ENCODE measurements around the gene CYB5D1.

DNA sequence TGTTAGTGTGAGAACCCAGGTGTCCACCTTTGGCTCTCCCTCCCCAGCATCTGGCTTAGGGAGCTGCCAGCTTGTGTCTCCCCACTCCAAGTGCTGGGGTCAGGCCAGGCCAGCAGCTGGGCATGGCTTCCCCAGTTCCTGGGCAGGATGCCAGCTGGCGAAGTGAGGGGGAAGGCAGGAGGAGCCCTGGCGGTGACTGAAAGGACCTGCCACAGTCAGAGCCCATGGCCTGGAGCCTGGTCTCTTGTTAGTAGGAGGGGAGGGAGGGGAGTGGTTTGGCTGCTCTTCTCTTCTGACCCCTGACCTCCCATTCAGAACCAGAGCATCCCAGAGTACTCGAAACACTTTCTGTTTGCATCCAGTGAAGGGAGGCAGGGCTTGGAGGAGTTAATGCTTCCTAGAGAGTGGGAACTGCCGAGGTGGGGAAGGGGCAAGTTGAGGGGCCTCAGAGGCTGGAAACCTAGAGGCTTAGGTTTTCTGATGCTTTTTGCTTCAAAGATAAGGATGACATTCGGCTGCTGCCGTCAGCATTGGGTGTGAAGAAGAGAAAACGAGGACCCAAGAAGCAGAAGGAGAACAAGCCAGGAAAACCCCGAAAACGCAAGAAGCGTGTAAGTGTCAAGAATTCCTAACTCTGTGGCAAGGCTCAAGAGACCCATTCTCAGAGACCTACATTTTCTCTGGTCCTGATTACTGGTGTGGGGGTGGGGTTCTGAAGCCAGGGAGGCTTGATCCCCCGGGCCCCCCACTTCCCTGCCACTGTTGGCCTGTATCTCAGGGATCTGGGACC is 31.6 kb downstream of the CYB5D1 start:
- TF ChIP-seq, protein P1, sequence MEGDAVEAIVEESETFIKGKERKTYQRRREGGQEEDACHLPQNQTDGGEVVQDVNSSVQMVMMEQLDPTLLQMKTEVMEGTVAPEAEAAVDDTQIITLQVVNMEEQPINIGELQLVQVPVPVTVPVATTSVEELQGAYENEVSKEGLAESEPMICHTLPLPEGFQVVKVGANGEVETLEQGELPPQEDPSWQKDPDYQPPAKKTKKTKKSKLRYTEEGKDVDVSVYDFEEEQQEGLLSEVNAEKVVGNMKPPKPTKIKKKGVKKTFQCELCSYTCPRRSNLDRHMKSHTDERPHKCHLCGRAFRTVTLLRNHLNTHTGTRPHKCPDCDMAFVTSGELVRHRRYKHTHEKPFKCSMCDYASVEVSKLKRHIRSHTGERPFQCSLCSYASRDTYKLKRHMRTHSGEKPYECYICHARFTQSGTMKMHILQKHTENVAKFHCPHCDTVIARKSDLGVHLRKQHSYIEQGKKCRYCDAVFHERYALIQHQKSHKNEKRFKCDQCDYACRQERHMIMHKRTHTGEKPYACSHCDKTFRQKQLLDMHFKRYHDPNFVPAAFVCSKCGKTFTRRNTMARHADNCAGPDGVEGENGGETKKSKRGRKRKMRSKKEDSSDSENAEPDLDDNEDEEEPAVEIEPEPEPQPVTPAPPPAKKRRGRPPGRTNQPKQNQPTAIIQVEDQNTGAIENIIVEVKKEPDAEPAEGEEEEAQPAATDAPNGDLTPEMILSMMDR (optimal IDR thresholded peaks at IDR 0.05 in 1 of 3, IDR thresholded peaks at IDR 0.05 in 1 of 3, conservative IDR thresholded peaks at IDR 0.05 in 1 of 3; ENCODE audit: extremely low read depth in 1 of 3, insufficient read depth in 2 of 3, low read length in 3 of 3): peak; percentile 39 to 53 (median 46)
- no peak for TF ChIP-seq EZH2 (IDR thresholded peaks at IDR 0.05; ENCODE audit: low read length)
